ENCODE measurements around the gene PACRG.

Gene PACRG

GRCh38 chr6:163293286-163293685 lies 565.5 kb downstream of the PACRG start:
- no peak for TF ChIP-seq CTCF (IDR thresholded peaks at IDR 0.05)

GRCh38 chr6:163294734-163295133 lies 567.0 kb downstream of the PACRG start:
- no peak for TF ChIP-seq CTCF (IDR thresholded peaks at IDR 0.05)

- TF ChIP-seq CTCF (IDR thresholded peaks at IDR 0.05) = no peak
These were observed 569.2 kb downstream of the PACRG start for GRCh38 chr6:163296835-163297519.

- no peak for TF ChIP-seq CTCF (IDR thresholded peaks at IDR 0.05)
These were observed 570.5 kb downstream of the PACRG start for GRCh38 chr6:163298079-163298830.

GRCh38 chr6:163300838-163301237 lies 573.1 kb downstream of the PACRG start:
- no peak for TF ChIP-seq CTCF (IDR thresholded peaks at IDR 0.05)

- TF ChIP-seq CTCF (IDR thresholded peaks at IDR 0.05) = no peak
These were observed 574.2 kb downstream of the PACRG start for GRCh38 chr6:163301726-163302635.

- no peak for TF ChIP-seq CTCF (IDR thresholded peaks at IDR 0.05)
These were observed 575.0 kb downstream of the PACRG start for GRCh38 chr6:163302747-163303146.
